ENCODE results near the gene PI4K2A.

The PI4K2A gene

GRCh38 chr10:97607095-97607636 lies 33.3 kb upstream of the PI4K2A start:
- no peak for FAIRE-seq
- TF ChIP-seq POLR2A (IDR thresholded peaks at IDR 0.05; ENCODE audit: low read depth, low read length) (no peak), POLR2AphosphoS5 (IDR thresholded peaks at IDR 0.05; ENCODE audit: low read depth, low read length) (no peak), TAF1 (IDR thresholded peaks at IDR 0.05; ENCODE audit: borderline replicate concordance, low read depth, low read length) (no peak)
- no peak for DNase-seq (ENCODE audit: insufficient read length)

GRCh38 chr10:97608991-97609561 lies 31.4 kb upstream of the PI4K2A start:
- FAIRE-seq (no peak), DNase-seq (ENCODE audit: insufficient read length) (no peak)
- no peak for TF ChIP-seq POLR2A (IDR thresholded peaks at IDR 0.05; ENCODE audit: low read depth, low read length)
- TF ChIP-seq TAF1 (IDR thresholded peaks at IDR 0.05; ENCODE audit: borderline replicate concordance, low read depth, low read length): no peak
- TF ChIP-seq POLR2AphosphoS5 (IDR thresholded peaks at IDR 0.05; ENCODE audit: low read depth, low read length): no peak

- no peak for TF ChIP-seq POLR2A (IDR thresholded peaks at IDR 0.05; ENCODE audit: low read depth, low read length)
- no peak for TF ChIP-seq TAF1 (IDR thresholded peaks at IDR 0.05; ENCODE audit: borderline replicate concordance, low read depth, low read length)
- no peak for TF ChIP-seq POLR2AphosphoS5 (IDR thresholded peaks at IDR 0.05; ENCODE audit: low read depth, low read length)
- FAIRE-seq: no peak
- no peak for DNase-seq (ENCODE audit: insufficient read length)
Observed at GRCh38 chr10:97611473-97611872, 29.0 kb upstream of the PI4K2A start.

DNA sequence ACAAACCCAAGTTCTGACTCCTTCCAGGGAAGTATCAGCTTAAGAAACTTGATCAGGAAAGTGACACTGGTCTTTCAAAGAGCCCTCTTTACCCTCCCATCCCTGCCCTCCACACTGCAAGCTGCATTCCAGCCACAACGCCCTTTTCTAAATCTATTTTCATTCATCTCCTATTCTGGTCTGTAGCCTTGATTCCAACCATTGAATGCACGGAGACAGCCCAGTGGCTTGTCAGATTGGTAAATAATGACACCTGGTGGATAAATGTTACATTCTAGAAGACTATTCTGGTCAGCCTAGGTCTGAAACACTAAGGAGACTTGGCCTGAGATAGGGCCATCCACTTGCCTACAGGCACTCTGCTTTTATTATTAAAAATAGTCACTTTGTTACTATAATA lies 28.1 kb upstream of the PI4K2A start:
- TF ChIP-seq POLR2AphosphoS5 (IDR thresholded peaks at IDR 0.05; ENCODE audit: low read depth, low read length): no peak
- TF ChIP-seq TAF1 (IDR thresholded peaks at IDR 0.05; ENCODE audit: borderline replicate concordance, low read depth, low read length): no peak
- TF ChIP-seq POLR2A (IDR thresholded peaks at IDR 0.05; ENCODE audit: low read depth, low read length): no peak
- DNase-seq (ENCODE audit: insufficient read length) (no peak), FAIRE-seq (no peak)

DNA sequence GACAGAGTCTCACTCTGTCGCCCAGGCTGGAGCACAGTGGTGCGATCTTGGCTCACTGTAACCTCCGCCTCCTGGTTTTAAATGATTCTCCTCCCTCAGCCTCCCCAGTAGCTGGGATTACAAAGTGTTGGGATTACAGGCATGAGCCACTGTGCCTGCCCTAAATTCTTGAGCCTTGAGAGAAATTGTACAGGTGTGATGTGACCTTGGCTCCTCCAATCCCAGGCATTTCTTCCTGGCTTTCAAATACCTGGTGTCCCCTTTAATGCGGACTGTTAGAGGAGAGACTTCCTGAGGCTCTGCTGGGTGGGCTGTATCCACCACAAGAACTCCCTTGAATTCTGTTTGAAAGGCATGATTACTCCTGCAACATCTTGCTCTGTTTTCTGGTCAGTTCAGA lies 22.2 kb upstream of the PI4K2A start:
- no peak for TF ChIP-seq TAF1 (IDR thresholded peaks at IDR 0.05; ENCODE audit: borderline replicate concordance, low read depth, low read length)
- no peak for TF ChIP-seq POLR2A (IDR thresholded peaks at IDR 0.05; ENCODE audit: low read depth, low read length)
- no peak for TF ChIP-seq POLR2AphosphoS5 (IDR thresholded peaks at IDR 0.05; ENCODE audit: low read depth, low read length)
- FAIRE-seq: no peak
- no peak for DNase-seq (ENCODE audit: insufficient read length)

- DNase-seq (ENCODE audit: insufficient read length): no peak
- FAIRE-seq: no peak
- TF ChIP-seq TAF1 (IDR thresholded peaks at IDR 0.05; ENCODE audit: borderline replicate concordance, low read depth, low read length) (no peak), POLR2AphosphoS5 (IDR thresholded peaks at IDR 0.05; ENCODE audit: low read depth, low read length) (no peak), POLR2A (IDR thresholded peaks at IDR 0.05; ENCODE audit: low read depth, low read length) (no peak)
Observed at GRCh38 chr10:97618733-97619132, 21.7 kb upstream of the PI4K2A start.

DNA sequence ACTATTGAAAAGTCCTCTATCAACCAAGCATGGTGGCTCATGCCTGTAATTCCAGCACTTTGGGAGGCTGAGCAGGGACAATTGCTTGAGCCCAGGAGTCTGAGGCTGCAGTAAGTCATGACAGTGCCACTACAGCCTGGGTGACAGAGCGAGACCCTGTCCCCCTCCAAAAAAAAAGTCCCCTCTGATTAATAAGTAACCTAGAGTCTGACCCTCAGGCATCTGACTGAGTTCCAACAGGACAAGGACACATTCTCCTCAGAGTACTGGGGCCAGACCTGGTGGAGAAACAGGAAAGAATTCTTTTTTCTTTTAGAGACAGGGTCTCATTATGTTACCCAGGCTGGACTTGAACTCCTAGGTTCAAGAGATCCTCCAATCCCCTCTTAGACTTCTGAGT lies 17.2 kb upstream of the PI4K2A start:
- no peak for TF ChIP-seq POLR2A (IDR thresholded peaks at IDR 0.05; ENCODE audit: low read depth, low read length)
- no peak for TF ChIP-seq TAF1 (IDR thresholded peaks at IDR 0.05; ENCODE audit: borderline replicate concordance, low read depth, low read length)
- TF ChIP-seq POLR2AphosphoS5 (IDR thresholded peaks at IDR 0.05; ENCODE audit: low read depth, low read length): no peak
- no peak for DNase-seq (ENCODE audit: insufficient read length)
- FAIRE-seq: no peak

- FAIRE-seq: no peak
- TF ChIP-seq POLR2A (IDR thresholded peaks at IDR 0.05; ENCODE audit: low read depth, low read length): no peak
- TF ChIP-seq POLR2AphosphoS5 (IDR thresholded peaks at IDR 0.05; ENCODE audit: low read depth, low read length): no peak
- no peak for TF ChIP-seq TAF1 (IDR thresholded peaks at IDR 0.05; ENCODE audit: borderline replicate concordance, low read depth, low read length)
- DNase-seq (ENCODE audit: insufficient read length): no peak
Observed at GRCh38 chr10:97627731-97628130, 12.7 kb upstream of the PI4K2A start.

- DNase-seq (ENCODE audit: insufficient read length) (no peak), FAIRE-seq (no peak)
- TF ChIP-seq TAF1 (IDR thresholded peaks at IDR 0.05; ENCODE audit: borderline replicate concordance, low read depth, low read length) (no peak), POLR2AphosphoS5 (IDR thresholded peaks at IDR 0.05; ENCODE audit: low read depth, low read length) (no peak), POLR2A (IDR thresholded peaks at IDR 0.05; ENCODE audit: low read depth, low read length) (no peak)
Observed at GRCh38 chr10:97628228-97628627, 12.2 kb upstream of the PI4K2A start.

DNA sequence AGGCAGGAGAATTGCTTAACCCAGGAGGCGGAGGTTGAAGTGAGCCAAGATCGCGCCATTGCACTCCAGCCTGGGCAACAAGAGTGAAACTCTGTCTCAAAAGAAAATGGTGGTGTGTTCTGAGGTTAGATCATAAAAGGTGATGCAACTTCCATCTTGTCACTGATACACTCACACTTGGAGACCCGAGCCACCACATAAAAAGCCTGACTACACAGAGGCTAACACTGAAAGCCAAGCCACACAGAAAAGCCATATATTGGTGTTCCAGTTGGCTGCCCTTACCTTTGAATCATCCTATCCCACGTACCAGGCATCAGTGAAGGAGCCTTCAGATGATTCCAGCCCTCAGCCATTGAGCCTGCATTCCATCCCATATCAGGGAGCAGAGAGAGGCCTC lies 11.2 kb upstream of the PI4K2A start:
- DNase-seq (ENCODE audit: insufficient read length) (no peak), FAIRE-seq (no peak)
- TF ChIP-seq POLR2AphosphoS5 (IDR thresholded peaks at IDR 0.05; ENCODE audit: low read depth, low read length) (no peak), TAF1 (IDR thresholded peaks at IDR 0.05; ENCODE audit: borderline replicate concordance, low read depth, low read length) (no peak), POLR2A (IDR thresholded peaks at IDR 0.05; ENCODE audit: low read depth, low read length) (no peak)

GRCh38 chr10:97631098-97631497 lies 9.4 kb upstream of the PI4K2A start:
- TF ChIP-seq POLR2A (IDR thresholded peaks at IDR 0.05; ENCODE audit: low read depth, low read length): no peak
- no peak for TF ChIP-seq POLR2AphosphoS5 (IDR thresholded peaks at IDR 0.05; ENCODE audit: low read depth, low read length)
- TF ChIP-seq TAF1 (IDR thresholded peaks at IDR 0.05; ENCODE audit: borderline replicate concordance, low read depth, low read length): no peak
- FAIRE-seq: no peak
- DNase-seq (ENCODE audit: insufficient read length): no peak
